Measurements from ENCODE around the gene EFCAB14.
"Not testable (repeated sequence)": the region's sequence is repeated elsewhere in the genome, so short reads cannot be mapped to it uniquely, and the experiment has no call there.

EFCAB14 gene

GRCh38 chr1:46654012-46654411 lies 64.9 kb downstream of the EFCAB14 start:
- no peak for DNase-seq (ENCODE audit: low read depth, low spot score)

- no peak for DNase-seq (ENCODE audit: low read depth, low spot score)
Observed at GRCh38 chr1:46653405-46653958, 65.4 kb downstream of the EFCAB14 start.

GRCh38 chr1:46652321-46653100 lies 66.4 kb downstream of the EFCAB14 start:
- DNase-seq (ENCODE audit: low read depth, low spot score), result no peak

GRCh38 chr1:46651152-46651551 lies 67.8 kb downstream of the EFCAB14 start:
- not testable (repeated sequence) for DNase-seq (ENCODE audit: low read depth, low spot score)

GRCh38 chr1:46650491-46650890 lies 68.4 kb downstream of the EFCAB14 start:
- DNase-seq (ENCODE audit: low read depth, low spot score), result no peak

GRCh38 chr1:46649764-46650163 lies 69.2 kb downstream of the EFCAB14 start:
- DNase-seq (ENCODE audit: low read depth, low spot score), result no peak

GRCh38 chr1:46647611-46648010 lies 71.3 kb downstream of the EFCAB14 start:
- DNase-seq (ENCODE audit: low read depth, low spot score), result no peak

GRCh38 chr1:46646844-46647243 lies 72.1 kb downstream of the EFCAB14 start:
- DNase-seq (ENCODE audit: low read depth, low spot score), result no peak

- DNase-seq (ENCODE audit: low read depth, low spot score), result no peak
Observed at GRCh38 chr1:46646331-46646730, 72.6 kb downstream of the EFCAB14 start.

GRCh38 chr1:46645815-46646214 lies 73.1 kb downstream of the EFCAB14 start:
- no peak for DNase-seq (ENCODE audit: low read depth, low spot score)

GRCh38 chr1:46643368-46643775 lies 75.5 kb downstream of the EFCAB14 start:
- DNase-seq (ENCODE audit: low read depth, low spot score), result peak; percentile 45

- DNase-seq (ENCODE audit: low read depth, low spot score), result no peak
Observed at GRCh38 chr1:46642115-46642680, 76.7 kb downstream of the EFCAB14 start.

- no peak for DNase-seq (ENCODE audit: low read depth, low spot score)
Observed at GRCh38 chr1:46639547-46639946, 79.4 kb downstream of the EFCAB14 start.

GRCh38 chr1:46638921-46639320 lies 80.0 kb downstream of the EFCAB14 start:
- no peak for DNase-seq (ENCODE audit: low read depth, low spot score)

GRCh38 chr1:46637444-46638083 lies 81.3 kb downstream of the EFCAB14 start:
- no peak for DNase-seq (ENCODE audit: low read depth, low spot score)

- DNase-seq (ENCODE audit: low read depth, low spot score), result no peak
Observed at GRCh38 chr1:46635205-46635604, 83.7 kb downstream of the EFCAB14 start.

- no peak for DNase-seq (ENCODE audit: low read depth, low spot score)
Observed at GRCh38 chr1:46630719-46631118, 88.2 kb downstream of the EFCAB14 start.

Data from smooth muscle cell of the brain vasculature (primary cell).